ENCODE measurements around the gene ATP13A2. TPM values are rescaled to one million over a fixed set of nuclear protein-coding genes. Genes with fewer than 3 reads are reported as not detected.

ATP13A2 gene
- polyA plus RNA-seq, 3 donors = 17.6 to 37.8 (median 19.5) TPM

- H3K9me3 ChIP-seq (replicated peaks in 1 of 2; ENCODE audit: control insufficient read depth in 1 of 2, insufficient read depth in 1 of 2, low read length in 2 of 2) = no peaks in the 10 kb centered on the region
- H3K27me3 ChIP-seq (ENCODE audit: control insufficient read depth in 2 of 2, insufficient read depth in 2 of 2, low read length in 2 of 2) = no peaks in the 10 kb centered on the region
- H3K4me1 ChIP-seq (ENCODE audit: control insufficient read depth in 1 of 2, insufficient read depth in 2 of 2, low read length in 2 of 2) = peaks cover 14 to 32% of the 10 kb centered on the region in 2 donors
- DNase-seq = no peak
- no peak overlapping the region for H2AFZ ChIP-seq (ENCODE audit: insufficient read depth, low read depth, low read length, poor library complexity, severe bottlenecking)
- intact Hi-C loops (cut with micrococcal nuclease) = loop anchor here (5.0 kb wide), 2 partner anchors 84 to 94 kb away; no protein-coding TSS in a partner anchor
- peaks cover 39 to 61% of the 10 kb centered on the region in 2 donors for H3K36me3 ChIP-seq (replicated peaks in 1 of 2; ENCODE audit: control insufficient read depth in 1 of 2, insufficient read depth in 2 of 2, low read length in 2 of 2)
- H3K27ac ChIP-seq (ENCODE audit: low read depth in 1 of 2, low read length in 2 of 2) = no peak overlapping the region
- Mint-ChIP-seq H3K36me3 (peaks cover 43 to 61% of the 10 kb centered on the region in 2 donors), H3K27ac (peak overlapping the region in 1 of 7 donors; percentile 55), H3K27me3 (ENCODE audit: low read depth in 3 of 3) (no peaks in the 10 kb centered on the region), H3K4me1 (peaks cover 21% of the 10 kb centered on the region), H3K4me3 (no peak overlapping the region), H3K9me3 (peaks cover 0 to 3% (median 0%) of the 10 kb centered on the region in 7 donors)
- H3K4me2 ChIP-seq (replicated peaks; ENCODE audit: extremely low read depth, low read length, poor library complexity, severe bottlenecking) = peak overlapping the region; percentile 65
- peaks cover 62% of the 10 kb centered on the region for H4K20me1 ChIP-seq (ENCODE audit: insufficient read depth, low read length)
- peaks cover 76% of the 10 kb centered on the region for H3K79me2 ChIP-seq (ENCODE audit: insufficient read depth, low read length)
- H3K9ac ChIP-seq (ENCODE audit: insufficient read depth, low read length, poor library complexity, severe bottlenecking) = no peak overlapping the region
- WGBS (ENCODE audit: insufficient coverage) = 60% methylated on average over 1 of the region's 3 CpGs
- peak overlapping the region in 1 of 3 experiments; percentile 62 for H3K4me3 ChIP-seq (replicated peaks in 1 of 3; ENCODE audit: low read depth in 2 of 3, low read length in 3 of 3)
- TF ChIP-seq CTCF (IDR thresholded peaks at IDR 0.05) = peak; percentile 50
These were observed 34.6 kb upstream of the ATP13A2 start for GRCh38 chr1:17046334-17046657.

- peak overlapping the region; percentile 79 to 90 (median 82) for H3K27ac Mint-ChIP-seq
- peaks cover 71% of the 10 kb centered on the region for H3K79me2 ChIP-seq (ENCODE audit: insufficient read depth, low read length)
- H3K4me3 ChIP-seq (replicated peaks in 1 of 3; ENCODE audit: low read depth in 2 of 3, low read length in 3 of 3) = peak overlapping the region in 1 of 3 experiments; percentile 62
- H2AFZ ChIP-seq (ENCODE audit: insufficient read depth, low read depth, low read length, poor library complexity, severe bottlenecking) = no peak overlapping the region
- H3K9me3 ChIP-seq (replicated peaks in 1 of 2; ENCODE audit: control insufficient read depth in 1 of 2, insufficient read depth in 1 of 2, low read length in 2 of 2) = no peaks in the 10 kb centered on the region
- H3K9ac ChIP-seq (ENCODE audit: insufficient read depth, low read length, poor library complexity, severe bottlenecking) = no peak overlapping the region
- peaks cover 39 to 61% of the 10 kb centered on the region in 2 donors for H3K36me3 ChIP-seq (replicated peaks in 1 of 2; ENCODE audit: control insufficient read depth in 1 of 2, insufficient read depth in 2 of 2, low read length in 2 of 2)
- H3K9me3 Mint-ChIP-seq = peaks cover 0 to 3% (median 0%) of the 10 kb centered on the region in 7 donors
- no peaks in the 10 kb centered on the region for H3K27me3 ChIP-seq (ENCODE audit: control insufficient read depth in 2 of 2, insufficient read depth in 2 of 2, low read length in 2 of 2)
- H3K36me3 Mint-ChIP-seq = peaks cover 39 to 60% of the 10 kb centered on the region in 2 donors
- peak overlapping the region; percentile 65 for H3K4me2 ChIP-seq (replicated peaks; ENCODE audit: extremely low read depth, low read length, poor library complexity, severe bottlenecking)
- peaks cover 19% of the 10 kb centered on the region for H3K4me1 Mint-ChIP-seq
- peak overlapping the region; percentile 19 to 74 for H3K27ac ChIP-seq (ENCODE audit: low read depth in 1 of 2, low read length in 2 of 2)
- 40% methylated on average over 1 of the region's 9 CpGs for WGBS (ENCODE audit: insufficient coverage)
- intact Hi-C loops (cut with micrococcal nuclease) = loop anchor here (5.0 kb wide), 2 partner anchors 83 to 93 kb away; no protein-coding TSS in a partner anchor
- H3K4me3 Mint-ChIP-seq = peak overlapping the region; percentile 42 to 53
- DNase-seq = peak in 2 of 3 donors; percentile 44 to 45
- TF ChIP-seq CTCF (IDR thresholded peaks at IDR 0.05) = peak; percentile 81
- H4K20me1 ChIP-seq (ENCODE audit: insufficient read depth, low read length) = peaks cover 60% of the 10 kb centered on the region
- no peaks in the 10 kb centered on the region for H3K27me3 Mint-ChIP-seq (ENCODE audit: low read depth in 3 of 3)
- peaks cover 14 to 32% of the 10 kb centered on the region in 2 donors for H3K4me1 ChIP-seq (ENCODE audit: control insufficient read depth in 1 of 2, insufficient read depth in 2 of 2, low read length in 2 of 2)
These were observed 34.1 kb upstream of the ATP13A2 start for GRCh38 chr1:17045634-17046333.
